ENCODE data around the gene PIGB.
"Not testable (repeated sequence)": the region's sequence is repeated elsewhere in the genome, so short reads cannot be mapped to it uniquely, and the experiment has no call there.

The PIGB gene

DNA sequence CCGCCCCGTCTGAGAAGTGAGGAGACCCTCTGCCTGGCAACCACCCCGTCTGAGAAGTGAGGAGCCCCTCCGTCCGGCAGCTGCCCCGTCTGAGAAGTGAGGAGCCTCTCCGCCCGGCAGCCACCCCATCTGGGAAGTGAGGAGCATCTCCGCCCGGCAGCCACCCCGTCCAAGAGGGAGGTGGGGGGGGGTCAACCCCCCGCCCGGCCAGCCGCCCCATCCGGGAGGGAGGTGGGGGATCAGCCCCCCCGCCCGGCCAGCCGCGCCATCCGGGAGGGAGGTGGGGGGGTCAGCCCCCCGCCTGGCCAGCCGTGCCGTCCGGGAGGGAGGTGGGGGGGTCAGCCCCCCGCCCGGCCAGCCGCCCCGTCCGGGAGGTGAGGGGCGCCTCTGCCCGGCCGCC is 16.2 kb upstream of the PIGB start:
- not testable (repeated sequence) for DNase-seq

- DNase-seq: no peak
These were observed 665 bp downstream of the PIGB start for GRCh38 chr15:55319537-55320237.

DNA sequence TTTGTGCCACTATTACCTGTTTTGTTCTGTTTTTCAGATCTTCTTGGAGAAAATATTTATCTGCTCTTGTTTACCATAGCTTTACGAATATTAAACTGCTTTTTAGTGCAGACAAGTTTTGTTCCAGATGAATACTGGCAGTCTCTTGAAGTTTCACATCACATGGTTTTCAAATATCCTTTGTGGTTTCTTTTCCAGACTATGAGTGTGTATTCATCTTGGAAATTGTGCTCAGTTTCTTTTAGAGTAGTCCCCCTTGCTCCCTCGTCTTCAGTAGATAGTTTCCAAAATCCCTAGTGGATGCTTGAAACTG is 1.2 kb downstream of the PIGB start:
- peak; percentile 4 for DNase-seq

GRCh38 chr15:55320963-55321362 is 1.9 kb downstream of the PIGB start:
- DNase-seq: no peak

- DNase-seq: no peak
These were observed 3.4 kb downstream of the PIGB start for GRCh38 chr15:55322467-55322866.

DNA sequence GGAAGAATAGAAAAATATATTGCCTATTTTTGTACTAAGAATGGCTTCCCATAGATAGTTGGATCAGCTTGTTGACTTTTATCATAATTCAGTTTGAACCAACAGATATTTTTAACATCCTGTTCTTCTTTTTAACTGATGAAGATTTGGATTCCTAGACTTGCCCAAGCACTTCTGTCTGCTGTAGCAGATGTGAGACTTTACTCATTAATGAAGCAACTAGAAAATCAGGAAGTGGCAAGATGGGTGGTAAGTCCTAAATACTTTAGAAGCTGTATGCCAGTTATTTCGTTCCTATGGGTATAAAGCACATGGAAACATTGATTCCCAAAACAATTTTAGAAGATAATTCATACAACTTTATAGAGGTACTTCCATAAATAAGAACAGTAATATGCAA is 8.4 kb downstream of the PIGB start:
- no peak for DNase-seq

DNA sequence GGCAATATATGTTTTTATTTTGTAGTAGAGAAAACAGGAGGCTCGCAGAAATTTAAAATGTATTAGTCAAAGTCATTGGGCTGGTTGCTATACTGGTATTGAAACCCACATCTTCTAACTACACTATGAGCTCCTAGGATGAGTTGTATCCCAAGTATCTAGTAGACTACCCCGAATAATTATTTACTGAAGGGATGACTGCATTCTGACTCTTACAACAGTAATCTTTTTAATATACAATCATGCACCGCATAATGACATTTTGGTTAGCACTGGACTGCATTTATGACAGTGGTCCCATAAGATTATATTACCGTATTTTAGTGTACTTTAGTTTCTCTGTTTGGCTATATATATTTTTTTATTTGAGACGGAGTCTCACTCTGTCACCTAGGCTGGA is 15.3 kb downstream of the PIGB start:
- no peak for DNase-seq

DNA sequence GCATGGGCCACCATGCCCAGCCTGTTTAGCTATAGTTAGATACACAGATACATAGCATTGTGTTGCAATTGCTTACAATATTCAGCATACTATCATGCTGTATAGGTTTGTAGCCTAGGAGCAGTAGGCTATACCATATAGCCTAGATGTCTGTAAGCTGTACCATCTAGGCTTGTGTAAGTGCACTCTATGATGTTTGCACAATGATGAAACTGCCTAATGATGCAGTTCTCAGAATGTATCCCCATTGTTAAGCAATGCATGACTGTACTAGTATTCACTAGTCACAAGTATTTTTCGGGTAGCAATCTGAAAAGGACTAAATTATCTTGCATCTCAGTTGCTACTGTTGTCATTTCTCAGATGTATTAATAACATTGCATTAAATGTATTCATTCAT is 16.0 kb downstream of the PIGB start:
- no peak for DNase-seq

GRCh38 chr15:55337160-55337559 is 18.1 kb downstream of the PIGB start:
- no peak for DNase-seq

DNA sequence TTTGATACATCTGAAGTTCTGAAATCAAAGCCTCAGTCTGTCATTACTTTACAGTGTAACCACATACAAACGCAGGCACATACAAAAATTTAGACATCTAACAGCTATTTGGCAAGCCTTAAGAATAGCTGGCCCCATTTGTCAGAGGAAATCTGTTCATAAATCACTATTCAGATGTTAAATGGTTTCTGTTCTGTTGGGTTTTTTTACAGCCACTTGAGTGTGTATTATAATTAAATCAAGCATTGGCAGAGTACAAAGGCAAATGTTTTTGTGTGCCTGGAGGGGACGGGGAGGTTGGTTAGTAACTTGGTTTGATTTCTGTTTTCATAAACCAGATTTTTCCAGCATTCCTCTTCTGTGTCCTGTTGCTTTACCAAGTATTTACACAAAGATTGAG is 24.1 kb downstream of the PIGB start:
- DNase-seq: peak; percentile 29

DNA sequence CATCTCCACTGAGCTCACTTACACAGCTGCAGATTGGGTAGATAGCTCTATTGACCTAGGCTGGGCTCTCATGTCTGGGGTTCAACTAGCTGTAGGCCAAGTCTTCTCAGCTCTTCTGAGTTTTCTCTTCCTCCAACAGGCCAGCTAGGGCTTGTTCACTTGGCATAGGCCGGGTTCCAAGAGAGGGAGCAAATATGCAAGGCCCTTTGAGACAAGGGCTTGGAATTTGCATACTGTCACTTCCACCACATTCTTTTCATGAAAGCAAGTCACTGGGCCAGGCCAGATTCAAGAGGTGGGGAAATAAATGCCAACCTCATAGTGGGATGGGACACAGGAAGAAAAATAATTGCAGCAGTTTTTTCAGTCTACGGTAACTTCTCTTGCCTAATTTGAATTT is 25.2 kb downstream of the PIGB start:
- no peak for DNase-seq

- no peak for DNase-seq
These were observed 29.3 kb downstream of the PIGB start for GRCh38 chr15:55348281-55348778.

- no peak for DNase-seq
These were observed 30.3 kb downstream of the PIGB start for GRCh38 chr15:55349282-55349681.

- no peak for DNase-seq
These were observed 34.0 kb downstream of the PIGB start for GRCh38 chr15:55353025-55353424.

- no peak for DNase-seq
These were observed 38.1 kb downstream of the PIGB start for GRCh38 chr15:55356985-55357585.

DNA sequence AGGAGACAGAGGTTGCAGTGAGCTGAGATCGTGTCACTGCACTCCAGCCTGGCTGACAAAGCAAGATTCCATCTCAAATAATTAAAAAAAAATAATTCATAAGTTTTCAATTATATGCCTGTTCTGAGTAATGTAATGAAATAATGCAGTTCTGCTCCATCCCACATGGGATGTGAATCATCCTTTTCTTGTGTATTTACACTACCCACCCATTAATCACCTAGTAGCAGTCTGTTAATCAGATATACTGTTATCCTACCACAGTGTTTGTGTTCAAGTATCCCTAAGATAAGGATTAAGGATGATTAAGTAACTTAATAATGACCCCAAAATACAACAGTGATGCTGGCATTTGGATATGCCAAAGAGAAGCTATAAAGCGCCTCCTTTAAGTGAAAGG is 38.8 kb downstream of the PIGB start:
- peak; percentile 61 for DNase-seq

DNA sequence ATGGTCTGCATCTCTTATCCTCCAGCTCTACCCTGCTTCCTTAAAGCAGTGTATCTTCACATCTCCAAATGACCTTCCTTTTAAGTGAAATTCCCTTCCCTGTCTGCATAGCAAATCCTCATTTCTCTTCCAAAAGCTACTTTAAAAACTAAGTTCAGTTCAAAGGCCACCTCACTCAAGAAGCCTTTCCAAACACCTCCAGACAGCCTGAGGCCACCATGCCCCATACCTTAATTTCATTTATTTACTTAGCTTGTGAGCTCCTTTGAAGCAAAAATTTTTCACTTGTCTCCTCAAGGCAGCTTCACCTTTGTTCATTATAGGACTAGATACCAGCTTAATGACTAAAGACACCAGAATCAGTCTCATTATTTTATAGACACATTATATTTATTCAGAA is 39.4 kb downstream of the PIGB start:
- DNase-seq: no peak

DNA sequence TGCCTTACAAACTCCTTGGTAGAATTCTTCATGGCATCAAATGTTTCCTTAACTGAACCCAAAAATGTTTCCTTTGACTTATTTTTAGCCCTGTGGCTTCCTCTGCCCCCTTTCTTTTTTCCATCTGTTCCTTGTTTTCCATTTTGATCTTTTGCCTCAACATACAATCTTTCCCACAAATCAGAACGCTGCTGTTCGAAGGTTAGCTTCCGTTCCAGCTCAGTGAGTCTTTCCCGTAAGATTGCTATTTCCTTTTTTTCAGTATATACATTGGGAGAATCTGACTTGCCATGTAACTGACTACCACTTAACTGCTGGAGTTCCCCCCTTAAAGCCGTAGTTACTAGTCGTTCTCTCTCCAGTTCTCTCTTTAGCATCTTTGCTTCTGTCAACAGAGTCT is 41.2 kb downstream of the PIGB start:
- DNase-seq: peak; percentile 6

GRCh38 chr15:55361048-55361447 is 42.0 kb downstream of the PIGB start:
- DNase-seq: no peak

DNA sequence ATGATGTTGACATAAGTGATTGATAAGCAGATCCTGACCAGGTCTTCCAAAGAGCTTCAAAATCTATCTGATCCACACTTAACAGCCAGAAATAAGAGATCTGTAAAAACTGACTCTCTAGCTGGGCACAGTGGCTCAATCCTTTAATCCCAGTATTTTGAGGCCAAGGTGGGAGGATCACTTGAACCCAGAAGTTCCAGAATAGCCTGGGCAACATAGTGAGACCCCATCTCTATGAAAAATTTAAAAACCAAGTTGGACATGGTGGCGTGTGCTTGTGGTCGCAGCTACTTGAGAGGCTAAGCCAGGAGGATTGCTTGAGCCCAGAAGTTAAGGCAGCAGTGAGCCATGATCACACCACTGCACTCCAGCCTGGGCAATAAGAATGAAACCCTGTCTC is 43.6 kb downstream of the PIGB start:
- DNase-seq: no peak

- DNase-seq: no peak
These were observed 48.0 kb downstream of the PIGB start for GRCh38 chr15:55366981-55367380.

DNA sequence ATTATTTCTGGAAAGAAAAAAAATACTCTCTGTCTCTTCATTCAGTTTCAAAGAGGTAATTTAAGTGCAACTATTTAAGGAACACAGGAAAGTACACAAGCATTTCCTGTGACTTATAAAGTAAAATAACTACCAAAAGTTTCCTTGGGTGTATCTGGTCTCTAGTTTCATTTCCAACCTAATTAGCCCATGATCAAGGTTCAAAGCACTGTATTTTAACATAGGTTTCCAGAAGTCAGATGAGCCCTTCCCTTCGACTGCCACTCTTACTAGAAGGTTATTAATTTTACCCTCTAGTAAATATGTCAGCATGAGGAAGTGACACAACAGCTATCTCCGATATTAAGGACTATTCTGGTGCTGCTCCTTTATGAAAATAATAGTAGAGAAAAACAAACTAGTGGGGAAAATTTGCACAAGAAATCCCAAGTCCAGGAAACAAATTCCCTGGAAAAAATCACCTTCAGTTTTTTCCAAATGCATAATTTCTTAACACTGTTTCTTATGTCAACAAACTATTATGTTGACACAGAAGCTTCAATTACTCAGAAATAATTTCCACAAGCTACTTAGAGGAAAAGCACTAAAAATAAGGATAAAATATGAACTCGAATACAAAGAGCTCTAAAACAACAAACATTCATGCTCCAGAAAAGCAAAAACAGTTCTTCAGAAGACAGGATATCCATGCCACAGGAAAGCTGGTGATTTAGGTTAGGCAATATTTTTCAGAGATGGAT is 53.8 kb downstream of the PIGB start:
- no peak for DNase-seq

GRCh38 chr15:55379095-55379494 is 60.1 kb downstream of the PIGB start:
- DNase-seq: no peak

DNA sequence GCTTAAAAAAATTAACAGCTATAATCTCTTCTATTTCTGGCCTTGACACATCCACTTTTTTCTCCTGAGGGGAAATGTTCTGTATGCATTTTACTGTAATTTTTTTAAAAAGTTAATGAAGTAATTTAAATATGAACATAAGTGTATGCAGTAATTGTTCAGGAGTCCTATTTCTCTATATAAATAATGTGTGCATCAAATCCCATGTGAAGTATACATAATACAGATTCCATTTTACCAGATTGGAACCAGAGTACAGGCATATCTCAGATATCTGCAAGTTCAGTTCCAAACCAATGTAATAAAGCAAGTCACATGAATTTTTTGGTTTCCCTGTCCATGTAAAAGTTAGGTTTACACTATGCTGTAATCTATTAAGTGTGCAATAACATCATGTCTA is 62.6 kb downstream of the PIGB start:
- DNase-seq: no peak
